NT2/D1 (cell line): ENCODE measurements around the gene PRC1.

Source experiments
- SUZ12 ChIP-seq: IDR thresholded peaks from 2 replicates; pipeline ENCODE4 v1.6.1; 2011; ENCODE audit not compliant: insufficient read length, insufficient read depth; ENCODE audit errors: extremely low read depth
- ZNF274 ChIP-seq: IDR thresholded peaks from 2 replicates; pipeline ENCODE4 v1.6.1; 2011; ENCODE audit warnings: mild to moderate bottlenecking, low read depth, low read length

- TF ChIP-seq ZNF274 (no peak), SUZ12 (no peak)
Observed at GRCh38 chr15:90959028-90959595, 35.2 kb downstream of the PRC1 start.
